ENCODE measurements around the gene ABCB9. TPM values are rescaled to one million over a fixed set of nuclear protein-coding genes. Genes with fewer than 3 reads are reported as not detected.

The ABCB9 gene
- total RNA-seq, 1 experiment from 2014 or later: 11.0 TPM

- no peaks in the 10 kb centered on the region for H3K9me3 ChIP-seq (replicated peaks)
- no peak for DNase-seq (ENCODE audit: low read depth in 1 of 2, low spot score in 2 of 2)
- H3K27ac ChIP-seq: no peak overlapping the region
- no peak overlapping the region for H3K4me3 ChIP-seq
- no peaks in the 10 kb centered on the region for H3K36me3 ChIP-seq
- H3K4me1 ChIP-seq (replicated peaks): no peaks in the 10 kb centered on the region
- no peaks in the 10 kb centered on the region for H3K27me3 ChIP-seq (replicated peaks)
These were observed 33.1 kb upstream of the ABCB9 start for GRCh38 chr12:122999196-122999946.

- no peak overlapping the region for H3K27ac ChIP-seq
- no peaks in the 10 kb centered on the region for H3K9me3 ChIP-seq (replicated peaks)
- no peaks in the 10 kb centered on the region for H3K27me3 ChIP-seq (replicated peaks)
- H3K4me1 ChIP-seq (replicated peaks): no peaks in the 10 kb centered on the region
- H3K4me3 ChIP-seq: no peak overlapping the region
- DNase-seq (ENCODE audit: low read depth in 1 of 2, low spot score in 2 of 2): no peak
- no peaks in the 10 kb centered on the region for H3K36me3 ChIP-seq
These were observed 32.1 kb upstream of the ABCB9 start for GRCh38 chr12:122998316-122998715.

- Histone ChIP-seq H3K4me1 (replicated peaks) (no peaks in the 10 kb centered on the region), H3K27me3 (replicated peaks) (no peaks in the 10 kb centered on the region), H3K9me3 (replicated peaks) (no peaks in the 10 kb centered on the region), H3K4me3 (no peak overlapping the region), H3K27ac (no peak overlapping the region), H3K36me3 (no peaks in the 10 kb centered on the region)
- DNase-seq (ENCODE audit: low read depth in 1 of 2, low spot score in 2 of 2): no peak
These were observed 31.3 kb upstream of the ABCB9 start for GRCh38 chr12:122997343-122998250.

- Histone ChIP-seq H3K9me3 (replicated peaks) (no peaks in the 10 kb centered on the region), H3K4me1 (replicated peaks) (no peaks in the 10 kb centered on the region), H3K36me3 (no peaks in the 10 kb centered on the region), H3K27ac (no peak overlapping the region), H3K27me3 (replicated peaks) (no peaks in the 10 kb centered on the region), H3K4me3 (no peak overlapping the region)
- DNase-seq (ENCODE audit: low read depth in 1 of 2, low spot score in 2 of 2): no peak
These were observed 30.5 kb upstream of the ABCB9 start for GRCh38 chr12:122996621-122997342.

- no peaks in the 10 kb centered on the region for H3K36me3 ChIP-seq
- no peak overlapping the region for H3K4me3 ChIP-seq
- no peak for DNase-seq (ENCODE audit: low read depth in 1 of 2, low spot score in 2 of 2)
- H3K27me3 ChIP-seq (replicated peaks): no peaks in the 10 kb centered on the region
- no peak overlapping the region for H3K27ac ChIP-seq
- H3K9me3 ChIP-seq (replicated peaks): no peaks in the 10 kb centered on the region
- no peaks in the 10 kb centered on the region for H3K4me1 ChIP-seq (replicated peaks)
These were observed 29.9 kb upstream of the ABCB9 start for GRCh38 chr12:122996188-122996601.

GRCh38 chr12:122995503-122996187 lies 29.4 kb upstream of the ABCB9 start:
- Histone ChIP-seq H3K4me1 (replicated peaks) (no peaks in the 10 kb centered on the region), H3K36me3 (no peaks in the 10 kb centered on the region), H3K27me3 (replicated peaks) (no peaks in the 10 kb centered on the region), H3K4me3 (no peak overlapping the region), H3K27ac (no peak overlapping the region), H3K9me3 (replicated peaks) (no peaks in the 10 kb centered on the region)
- no peak for DNase-seq (ENCODE audit: low read depth in 1 of 2, low spot score in 2 of 2)

- Histone ChIP-seq H3K9me3 (replicated peaks) (no peaks in the 10 kb centered on the region), H3K27me3 (replicated peaks) (no peaks in the 10 kb centered on the region), H3K4me3 (no peak overlapping the region), H3K27ac (no peak overlapping the region), H3K4me1 (replicated peaks) (no peaks in the 10 kb centered on the region), H3K36me3 (no peaks in the 10 kb centered on the region)
- no peak for DNase-seq (ENCODE audit: low read depth in 1 of 2, low spot score in 2 of 2)
These were observed 28.7 kb upstream of the ABCB9 start for GRCh38 chr12:122994781-122995502.

GRCh38 chr12:122994140-122994675 lies 27.9 kb upstream of the ABCB9 start:
- H3K36me3 ChIP-seq: no peaks in the 10 kb centered on the region
- DNase-seq (ENCODE audit: low read depth in 1 of 2, low spot score in 2 of 2): no peak

GRCh38 chr12:122992386-122992785 lies 26.1 kb upstream of the ABCB9 start:
- no peaks in the 10 kb centered on the region for H3K4me1 ChIP-seq (replicated peaks)
- H3K27me3 ChIP-seq (replicated peaks): no peaks in the 10 kb centered on the region
- H3K27ac ChIP-seq: no peak overlapping the region
- no peaks in the 10 kb centered on the region for H3K36me3 ChIP-seq
- no peak overlapping the region for H3K4me3 ChIP-seq
- no peaks in the 10 kb centered on the region for H3K9me3 ChIP-seq (replicated peaks)
- no peak for DNase-seq (ENCODE audit: low read depth in 1 of 2, low spot score in 2 of 2)

More at GRCh38 chr12:122994140-122994675, 27.9 kb upstream of the ABCB9 start:
- Histone ChIP-seq H3K4me1 (replicated peaks) (no peaks in the 10 kb centered on the region), H3K4me3 (no peak overlapping the region), H3K9me3 (replicated peaks) (no peaks in the 10 kb centered on the region), H3K27ac (no peak overlapping the region), H3K27me3 (replicated peaks) (no peaks in the 10 kb centered on the region)

- Histone ChIP-seq H3K27ac (no peak overlapping the region), H3K27me3 (replicated peaks) (no peaks in the 10 kb centered on the region), H3K9me3 (replicated peaks) (no peaks in the 10 kb centered on the region), H3K4me3 (no peak overlapping the region), H3K36me3 (no peaks in the 10 kb centered on the region), H3K4me1 (replicated peaks) (no peaks in the 10 kb centered on the region)
- no peak for DNase-seq (ENCODE audit: low read depth in 1 of 2, low spot score in 2 of 2)
These were observed 25.5 kb upstream of the ABCB9 start for GRCh38 chr12:122991623-122992275.

GRCh38 chr12:122990961-122991622 lies 24.8 kb upstream of the ABCB9 start:
- H3K27ac ChIP-seq: no peak overlapping the region
- no peaks in the 10 kb centered on the region for H3K9me3 ChIP-seq (replicated peaks)
- no peaks in the 10 kb centered on the region for H3K4me1 ChIP-seq (replicated peaks)
- no peaks in the 10 kb centered on the region for H3K36me3 ChIP-seq
- DNase-seq (ENCODE audit: low read depth in 1 of 2, low spot score in 2 of 2): no peak
- H3K27me3 ChIP-seq (replicated peaks): no peaks in the 10 kb centered on the region
- no peak overlapping the region for H3K4me3 ChIP-seq

GRCh38 chr12:122990561-122990960 lies 24.3 kb upstream of the ABCB9 start:
- no peak for DNase-seq (ENCODE audit: low read depth in 1 of 2, low spot score in 2 of 2)
- H3K36me3 ChIP-seq: no peaks in the 10 kb centered on the region
- H3K4me3 ChIP-seq: no peak overlapping the region
- H3K27me3 ChIP-seq (replicated peaks): no peaks in the 10 kb centered on the region
- no peak overlapping the region for H3K27ac ChIP-seq
- H3K9me3 ChIP-seq (replicated peaks): no peaks in the 10 kb centered on the region
- no peaks in the 10 kb centered on the region for H3K4me1 ChIP-seq (replicated peaks)
